Measurements from ENCODE around the gene STX8. TPM values are rescaled to one million over a fixed set of nuclear protein-coding genes. Genes with fewer than 3 reads are reported as not detected.

STX8 gene
- total RNA-seq, 4 donors from 2014 or later = 58.6 to 86.9 (median 66.3) TPM

DNA sequence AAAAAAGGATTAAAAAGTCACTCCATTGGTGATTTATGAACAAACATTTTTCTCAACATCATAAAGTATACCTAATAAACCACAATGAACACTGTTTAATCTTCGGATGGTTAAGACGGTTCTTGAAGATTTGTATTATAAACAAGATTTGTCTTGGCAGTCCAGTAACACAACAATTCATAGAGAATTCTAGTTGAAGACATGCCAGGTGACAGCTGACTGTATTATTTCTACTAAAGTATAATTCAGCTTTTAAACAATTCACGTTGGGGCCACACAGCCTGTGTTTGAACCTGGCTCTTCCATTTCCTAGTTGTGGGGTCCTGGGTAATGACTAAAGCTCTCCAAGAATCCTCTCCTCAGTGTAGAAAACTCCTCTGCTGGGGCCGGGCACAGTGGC lies 22.0 kb downstream of the STX8 start:
- DNase-seq (ENCODE audit: low spot score) (no peak), ATAC-seq (ENCODE audit: low FRiP score) (no peak)
- TF ChIP-seq, protein P1, sequence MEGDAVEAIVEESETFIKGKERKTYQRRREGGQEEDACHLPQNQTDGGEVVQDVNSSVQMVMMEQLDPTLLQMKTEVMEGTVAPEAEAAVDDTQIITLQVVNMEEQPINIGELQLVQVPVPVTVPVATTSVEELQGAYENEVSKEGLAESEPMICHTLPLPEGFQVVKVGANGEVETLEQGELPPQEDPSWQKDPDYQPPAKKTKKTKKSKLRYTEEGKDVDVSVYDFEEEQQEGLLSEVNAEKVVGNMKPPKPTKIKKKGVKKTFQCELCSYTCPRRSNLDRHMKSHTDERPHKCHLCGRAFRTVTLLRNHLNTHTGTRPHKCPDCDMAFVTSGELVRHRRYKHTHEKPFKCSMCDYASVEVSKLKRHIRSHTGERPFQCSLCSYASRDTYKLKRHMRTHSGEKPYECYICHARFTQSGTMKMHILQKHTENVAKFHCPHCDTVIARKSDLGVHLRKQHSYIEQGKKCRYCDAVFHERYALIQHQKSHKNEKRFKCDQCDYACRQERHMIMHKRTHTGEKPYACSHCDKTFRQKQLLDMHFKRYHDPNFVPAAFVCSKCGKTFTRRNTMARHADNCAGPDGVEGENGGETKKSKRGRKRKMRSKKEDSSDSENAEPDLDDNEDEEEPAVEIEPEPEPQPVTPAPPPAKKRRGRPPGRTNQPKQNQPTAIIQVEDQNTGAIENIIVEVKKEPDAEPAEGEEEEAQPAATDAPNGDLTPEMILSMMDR (IDR thresholded peaks at IDR 0.05) = no peak

DNA sequence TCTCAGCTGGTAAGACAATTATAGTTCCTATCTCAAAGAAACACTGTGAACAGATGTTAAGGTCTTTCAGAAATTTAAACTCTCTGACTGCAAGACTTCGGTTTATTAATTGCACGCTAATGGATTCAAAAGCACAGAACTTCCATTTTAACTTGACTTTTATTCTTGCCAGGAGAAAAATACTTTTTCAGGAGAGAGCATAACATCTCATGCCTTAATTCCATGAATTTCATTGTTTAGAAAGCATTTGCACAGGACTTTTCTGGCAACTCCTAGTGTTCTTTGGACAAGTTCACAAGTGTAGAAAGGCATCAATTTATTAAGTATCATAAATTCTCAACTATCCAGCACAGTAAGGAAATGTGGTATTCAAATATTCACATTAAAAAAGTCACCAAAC lies 22.4 kb downstream of the STX8 start:
- ATAC-seq (ENCODE audit: low FRiP score) (no peak), DNase-seq (ENCODE audit: low spot score) (no peak)
- TF ChIP-seq, protein P1 (IDR thresholded peaks at IDR 0.05) = no peak

DNA sequence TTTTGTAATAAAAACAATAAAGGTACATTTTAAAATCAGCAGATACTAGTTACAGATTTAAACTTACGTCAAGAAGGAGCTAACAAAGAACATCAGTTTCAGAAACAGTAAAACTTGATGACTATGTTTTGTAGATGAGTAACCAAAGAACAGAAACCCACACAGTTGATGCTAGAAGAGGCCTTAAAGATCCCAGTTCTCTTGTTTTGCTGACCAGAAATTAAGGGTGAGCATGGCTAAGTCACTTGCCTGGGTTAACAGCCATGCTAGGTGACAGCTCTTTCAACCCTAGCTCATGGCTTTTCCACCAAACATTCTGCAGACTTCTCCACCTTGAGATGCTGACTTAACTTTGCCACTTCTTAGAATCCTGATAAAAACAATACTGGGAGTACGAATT lies 26.4 kb downstream of the STX8 start:
- TF ChIP-seq, protein P1 (IDR thresholded peaks at IDR 0.05) = no peak
- no peak for DNase-seq (ENCODE audit: low spot score)
- ATAC-seq (ENCODE audit: low FRiP score) = no peak

DNA sequence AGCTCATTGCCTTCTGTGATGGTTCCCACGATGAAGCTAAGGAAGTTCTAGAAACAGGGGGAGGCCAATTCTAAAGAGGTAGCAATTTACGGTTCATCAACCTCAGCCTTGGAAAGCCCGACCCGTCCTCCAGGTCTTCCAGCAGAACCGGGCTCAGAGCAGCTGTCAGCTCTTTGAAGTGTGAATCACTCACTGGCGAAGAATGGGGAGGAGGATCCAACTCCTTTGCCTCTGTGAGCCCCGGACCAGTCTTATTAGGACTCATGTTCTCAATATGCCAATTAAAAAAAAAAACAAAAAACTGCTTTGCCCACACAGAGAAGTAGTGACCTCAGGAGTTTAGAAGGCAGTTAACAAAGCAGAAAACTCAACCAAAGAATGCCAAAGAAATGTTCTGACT lies 31.4 kb downstream of the STX8 start:
- TF ChIP-seq, protein P1 (IDR thresholded peaks at IDR 0.05) = no peak
- ATAC-seq (ENCODE audit: low FRiP score) (no peak), DNase-seq (ENCODE audit: low spot score) (no peak)

DNA sequence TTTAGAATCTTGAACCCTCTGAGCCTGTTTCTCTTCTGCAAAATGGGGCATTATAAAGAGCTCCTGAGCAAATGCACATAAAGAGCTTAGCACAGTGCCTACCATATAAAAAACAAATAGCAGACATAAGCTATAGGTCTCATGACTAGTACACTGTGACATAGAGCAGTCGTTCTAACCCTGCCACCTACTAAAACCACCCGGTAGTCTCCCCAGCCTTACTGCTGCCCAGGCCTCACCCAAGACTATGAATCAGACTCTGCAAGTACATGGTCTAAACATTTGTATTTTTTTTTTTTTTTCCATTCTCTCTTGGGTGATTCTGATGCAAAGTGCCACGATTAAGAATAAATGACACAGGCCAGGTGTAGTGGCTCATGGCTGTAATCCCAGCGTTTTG lies 33.9 kb downstream of the STX8 start:
- ATAC-seq (ENCODE audit: low FRiP score) = no peak
- TF ChIP-seq, protein P1 (IDR thresholded peaks at IDR 0.05) = no peak
- no peak for DNase-seq (ENCODE audit: low spot score)

DNA sequence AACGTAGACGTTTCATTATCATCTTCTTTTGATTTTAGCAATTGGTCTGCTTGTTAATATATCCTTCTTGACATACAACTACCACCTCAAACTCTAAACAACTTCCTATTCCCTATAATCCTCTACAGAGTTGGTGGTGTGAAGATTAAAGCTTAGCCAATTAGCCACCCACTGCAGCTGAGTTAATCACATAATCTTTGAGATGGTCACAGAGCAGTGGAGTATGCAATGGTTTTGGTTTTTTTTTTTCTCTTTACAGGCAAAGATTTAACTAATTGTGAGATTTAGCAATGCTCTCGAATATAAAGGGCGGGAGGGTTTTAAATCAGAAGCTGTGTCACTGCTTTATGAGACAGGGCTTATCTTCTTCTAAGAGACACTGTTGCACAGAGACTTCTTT lies 37.0 kb downstream of the STX8 start:
- TF ChIP-seq, protein P1 (IDR thresholded peaks at IDR 0.05) = no peak
- DNase-seq (ENCODE audit: low spot score) (no peak), ATAC-seq (ENCODE audit: low FRiP score) (no peak)

DNA sequence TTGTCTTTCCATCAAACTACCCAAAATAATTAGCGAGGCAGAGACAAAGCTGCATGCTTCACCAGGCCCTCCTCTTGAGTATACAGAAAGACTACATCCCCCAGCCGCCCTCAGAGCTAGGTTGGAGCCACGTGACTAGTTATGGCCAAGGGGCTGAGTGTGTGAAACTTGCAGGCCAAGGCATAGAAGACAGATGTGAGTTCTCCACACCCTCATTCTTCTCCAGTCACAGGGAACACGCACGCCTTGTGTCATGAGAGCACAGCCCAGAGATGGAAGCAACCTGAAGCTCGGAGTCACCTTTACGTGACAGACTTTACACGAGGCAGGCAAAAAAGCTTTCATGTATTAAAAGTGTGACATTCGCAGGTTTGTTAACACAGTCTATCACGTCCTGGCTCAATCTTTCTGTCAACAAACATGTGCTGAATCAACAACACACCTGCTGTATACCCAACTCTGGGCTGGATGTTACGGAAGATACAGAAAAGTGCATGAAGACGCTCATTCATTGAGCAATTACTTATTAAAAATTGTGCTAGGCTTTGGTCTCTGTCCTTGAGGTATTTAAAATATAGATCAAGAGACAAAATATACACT lies 38.3 kb downstream of the STX8 start:
- DNase-seq (ENCODE audit: low spot score) (no peak), ATAC-seq (ENCODE audit: low FRiP score) (no peak)

More for the DNA sequence above, 38.3 kb downstream of the STX8 start:
- TF ChIP-seq, protein P1 (IDR thresholded peaks at IDR 0.05) = no peak

Data from omental fat pad (tissue), 4 donors.